ENCODE data around the gene SAMD9. TPM values are rescaled to one million over a fixed set of nuclear protein-coding genes. Genes with fewer than 3 reads are reported as not detected.

The SAMD9 gene
- total and polyA plus RNA-seq, 2 donors (not counting 1 experiment from before 2014, with no cell fraction given), result 10.1 to 19.2 TPM

GRCh38 chr7:93053209-93053948 lies 64.4 kb downstream of the SAMD9 start:
- no peaks in the 10 kb centered on the region for H3K79me2 ChIP-seq (ENCODE audit: control insufficient read depth, insufficient read depth, low read length)
- no peak for TF ChIP-seq EZH2 (IDR thresholded peaks at IDR 0.05; ENCODE audit: low read length, missing control alignments)
- no peaks in the 10 kb centered on the region for H3K27me3 ChIP-seq (ENCODE audit: control insufficient read depth, insufficient read depth, low read length)
- H3K4me2 ChIP-seq (ENCODE audit: extremely low read depth, insufficient read depth, low read length), result no peak overlapping the region
- H2AFZ ChIP-seq (ENCODE audit: low read length), result peak overlapping the region; percentile 36
- no peak overlapping the region for H3K27ac ChIP-seq (ENCODE audit: insufficient read depth, low read length)
- no peaks in the 10 kb centered on the region for H3K9me3 ChIP-seq (ENCODE audit: control insufficient read depth, insufficient read depth, low read depth, low read length)
- H3K9ac ChIP-seq (ENCODE audit: insufficient read depth, low read length), result no peak overlapping the region
- H4K20me1 ChIP-seq (ENCODE audit: control insufficient read depth, extremely low read depth, insufficient read depth, low read length), result no peaks in the 10 kb centered on the region
- H3K36me3 ChIP-seq (ENCODE audit: control insufficient read depth, insufficient read depth, low read length), result no peaks in the 10 kb centered on the region
- DNase-seq (ENCODE audit: low read depth in 2 of 2), result no peak
- H3K4me1 ChIP-seq (ENCODE audit: control insufficient read depth, extremely low read depth, insufficient read depth, low read length), result no peaks in the 10 kb centered on the region
- H3K4me3 ChIP-seq (replicated peaks in 1 of 4; ENCODE audit: control extremely low read depth in 1 of 4, insufficient read depth in 1 of 4, low read depth in 3 of 4, low read length in 4 of 4), result no peak overlapping the region

GRCh38 chr7:93051660-93052059 lies 66.1 kb downstream of the SAMD9 start:
- H3K36me3 ChIP-seq (ENCODE audit: control insufficient read depth, insufficient read depth, low read length), result no peaks in the 10 kb centered on the region
- DNase-seq (ENCODE audit: low read depth in 2 of 2), result no peak
- H3K4me1 ChIP-seq (ENCODE audit: control insufficient read depth, extremely low read depth, insufficient read depth, low read length), result no peaks in the 10 kb centered on the region
- no peaks in the 10 kb centered on the region for H3K79me2 ChIP-seq (ENCODE audit: control insufficient read depth, insufficient read depth, low read length)
- H3K27me3 ChIP-seq (ENCODE audit: control insufficient read depth, insufficient read depth, low read length), result no peaks in the 10 kb centered on the region
- no peak overlapping the region for H3K27ac ChIP-seq (ENCODE audit: insufficient read depth, low read length)
- H2AFZ ChIP-seq (ENCODE audit: low read length), result no peak overlapping the region
- H3K4me2 ChIP-seq (ENCODE audit: extremely low read depth, insufficient read depth, low read length), result no peak overlapping the region
- H3K9me3 ChIP-seq (ENCODE audit: control insufficient read depth, insufficient read depth, low read depth, low read length), result no peaks in the 10 kb centered on the region
- no peak for TF ChIP-seq EZH2 (IDR thresholded peaks at IDR 0.05; ENCODE audit: low read length, missing control alignments)
- TF ChIP-seq CTCF (conservative IDR thresholded peaks at IDR 0.05 in 1 of 2, IDR thresholded peaks at IDR 0.05 in 1 of 2; ENCODE audit: low read depth in 1 of 2, low read length in 2 of 2), result no peak
- no peaks in the 10 kb centered on the region for H4K20me1 ChIP-seq (ENCODE audit: control insufficient read depth, extremely low read depth, insufficient read depth, low read length)
- no peak overlapping the region for H3K4me3 ChIP-seq (replicated peaks in 1 of 4; ENCODE audit: control extremely low read depth in 1 of 4, insufficient read depth in 1 of 4, low read depth in 3 of 4, low read length in 4 of 4)
- no peak overlapping the region for H3K9ac ChIP-seq (ENCODE audit: insufficient read depth, low read length)

Other genes starting within 250 kb of the SAMD9 start
- 15.7 and 23.9 TPM in 2 replicates for gene SAMD9L, start 30.4 kb upstream of the SAMD9 start, total RNA-seq
- 8.6 and 11.8 TPM in 2 replicates for gene SAMD9L, start 30.4 kb upstream of the SAMD9 start, polyA plus RNA-seq
- gene HEPACAM2, start 108.5 kb upstream of the SAMD9 start, total RNA-seq, result under 0.01 TPM in 2 replicates
- 0.02 TPM in 1 of 2 replicates, not detected in the other for gene HEPACAM2, start 108.5 kb upstream of the SAMD9 start, polyA plus RNA-seq
- 43.7 and 46.4 TPM in 2 replicates for gene VPS50, start 114.4 kb upstream of the SAMD9 start, total RNA-seq
- gene VPS50, start 114.4 kb upstream of the SAMD9 start, polyA plus RNA-seq, result 14.4 and 16.1 TPM in 2 replicates